Measurements from ENCODE around the gene FAM184A. TPM values are rescaled to one million over a fixed set of nuclear protein-coding genes. Genes with fewer than 3 reads are reported as not detected.

The FAM184A gene
- total and polyA plus RNA-seq, 2 experiments from 2014 or later = 13.7 to 18.6 TPM

DNA sequence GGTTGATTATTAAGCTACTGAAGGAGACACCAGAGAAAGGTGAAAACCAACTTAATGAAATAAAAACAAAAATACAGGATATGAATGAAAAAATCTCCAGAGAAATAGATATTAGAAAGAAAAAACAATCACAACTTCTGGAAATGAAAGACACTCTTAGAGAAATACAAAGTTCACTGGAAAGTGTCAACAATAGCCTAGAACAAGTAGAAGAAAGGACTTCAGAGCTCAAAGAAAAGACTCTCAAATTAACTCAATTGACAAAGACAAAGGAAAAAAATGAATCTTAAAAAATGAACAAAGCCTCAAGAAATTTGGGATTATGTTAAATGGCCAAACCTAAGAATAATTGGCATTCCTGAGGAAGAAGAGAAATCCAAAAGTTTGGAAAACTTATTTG, 133.2 kb downstream of the FAM184A start (continued):
- TF ChIP-seq, protein P1, sequence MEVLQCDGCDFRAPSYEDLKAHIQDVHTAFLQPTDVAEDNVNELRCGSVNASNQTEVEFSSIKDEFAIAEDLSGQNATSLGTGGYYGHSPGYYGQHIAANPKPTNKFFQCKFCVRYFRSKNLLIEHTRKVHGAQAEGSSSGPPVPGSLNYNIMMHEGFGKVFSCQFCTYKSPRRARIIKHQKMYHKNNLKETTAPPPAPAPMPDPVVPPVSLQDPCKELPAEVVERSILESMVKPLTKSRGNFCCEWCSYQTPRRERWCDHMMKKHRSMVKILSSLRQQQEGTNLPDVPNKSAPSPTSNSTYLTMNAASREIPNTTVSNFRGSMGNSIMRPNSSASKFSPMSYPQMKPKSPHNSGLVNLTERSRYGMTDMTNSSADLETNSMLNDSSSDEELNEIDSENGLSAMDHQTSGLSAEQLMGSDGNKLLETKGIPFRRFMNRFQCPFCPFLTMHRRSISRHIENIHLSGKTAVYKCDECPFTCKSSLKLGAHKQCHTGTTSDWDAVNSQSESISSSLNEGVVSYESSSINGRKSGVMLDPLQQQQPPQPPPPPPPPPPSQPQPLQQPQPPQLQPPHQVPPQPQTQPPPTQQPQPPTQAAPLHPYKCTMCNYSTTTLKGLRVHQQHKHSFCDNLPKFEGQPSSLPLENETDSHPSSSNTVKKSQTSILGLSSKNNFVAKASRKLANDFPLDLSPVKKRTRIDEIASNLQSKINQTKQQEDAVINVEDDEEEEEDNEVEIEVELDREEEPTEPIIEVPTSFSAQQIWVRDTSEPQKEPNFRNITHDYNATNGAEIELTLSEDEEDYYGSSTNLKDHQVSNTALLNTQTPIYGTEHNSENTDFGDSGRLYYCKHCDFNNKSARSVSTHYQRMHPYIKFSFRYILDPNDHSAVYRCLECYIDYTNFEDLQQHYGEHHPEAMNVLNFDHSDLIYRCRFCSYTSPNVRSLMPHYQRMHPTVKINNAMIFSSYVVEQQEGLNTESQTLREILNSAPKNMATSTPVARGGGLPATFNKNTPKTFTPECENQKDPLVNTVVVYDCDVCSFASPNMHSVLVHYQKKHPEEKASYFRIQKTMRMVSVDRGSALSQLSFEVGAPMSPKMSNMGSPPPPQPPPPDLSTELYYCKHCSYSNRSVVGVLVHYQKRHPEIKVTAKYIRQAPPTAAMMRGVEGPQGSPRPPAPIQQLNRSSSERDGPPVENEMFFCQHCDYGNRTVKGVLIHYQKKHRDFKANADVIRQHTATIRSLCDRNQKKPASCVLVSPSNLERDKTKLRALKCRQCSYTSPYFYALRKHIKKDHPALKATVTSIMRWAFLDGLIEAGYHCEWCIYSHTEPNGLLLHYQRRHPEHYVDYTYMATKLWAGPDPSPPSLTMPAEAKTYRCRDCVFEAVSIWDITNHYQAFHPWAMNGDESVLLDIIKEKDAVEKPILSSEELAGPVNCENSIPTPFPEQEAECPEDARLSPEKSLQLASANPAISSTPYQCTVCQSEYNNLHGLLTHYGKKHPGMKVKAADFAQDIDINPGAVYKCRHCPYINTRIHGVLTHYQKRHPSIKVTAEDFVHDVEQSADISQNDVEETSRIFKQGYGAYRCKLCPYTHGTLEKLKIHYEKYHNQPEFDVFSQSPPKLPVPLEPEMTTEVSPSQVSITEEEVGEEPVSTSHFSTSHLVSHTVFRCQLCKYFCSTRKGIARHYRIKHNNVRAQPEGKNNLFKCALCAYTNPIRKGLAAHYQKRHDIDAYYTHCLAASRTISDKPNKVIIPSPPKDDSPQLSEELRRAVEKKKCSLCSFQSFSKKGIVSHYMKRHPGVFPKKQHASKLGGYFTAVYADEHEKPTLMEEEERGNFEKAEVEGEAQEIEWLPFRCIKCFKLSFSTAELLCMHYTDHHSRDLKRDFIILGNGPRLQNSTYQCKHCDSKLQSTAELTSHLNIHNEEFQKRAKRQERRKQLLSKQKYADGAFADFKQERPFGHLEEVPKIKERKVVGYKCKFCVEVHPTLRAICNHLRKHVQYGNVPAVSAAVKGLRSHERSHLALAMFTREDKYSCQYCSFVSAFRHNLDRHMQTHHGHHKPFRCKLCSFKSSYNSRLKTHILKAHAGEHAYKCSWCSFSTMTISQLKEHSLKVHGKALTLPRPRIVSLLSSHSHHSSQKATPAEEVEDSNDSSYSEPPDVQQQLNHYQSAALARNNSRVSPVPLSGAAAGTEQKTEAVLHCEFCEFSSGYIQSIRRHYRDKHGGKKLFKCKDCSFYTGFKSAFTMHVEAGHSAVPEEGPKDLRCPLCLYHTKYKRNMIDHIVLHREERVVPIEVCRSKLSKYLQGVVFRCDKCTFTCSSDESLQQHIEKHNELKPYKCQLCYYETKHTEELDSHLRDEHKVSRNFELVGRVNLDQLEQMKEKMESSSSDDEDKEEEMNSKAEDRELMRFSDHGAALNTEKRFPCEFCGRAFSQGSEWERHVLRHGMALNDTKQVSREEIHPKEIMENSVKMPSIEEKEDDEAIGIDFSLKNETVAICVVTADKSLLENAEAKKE (CRISPR knock-in tag; IDR thresholded peaks at IDR 0.05) = no peak
- TF ChIP-seq, protein P2, sequence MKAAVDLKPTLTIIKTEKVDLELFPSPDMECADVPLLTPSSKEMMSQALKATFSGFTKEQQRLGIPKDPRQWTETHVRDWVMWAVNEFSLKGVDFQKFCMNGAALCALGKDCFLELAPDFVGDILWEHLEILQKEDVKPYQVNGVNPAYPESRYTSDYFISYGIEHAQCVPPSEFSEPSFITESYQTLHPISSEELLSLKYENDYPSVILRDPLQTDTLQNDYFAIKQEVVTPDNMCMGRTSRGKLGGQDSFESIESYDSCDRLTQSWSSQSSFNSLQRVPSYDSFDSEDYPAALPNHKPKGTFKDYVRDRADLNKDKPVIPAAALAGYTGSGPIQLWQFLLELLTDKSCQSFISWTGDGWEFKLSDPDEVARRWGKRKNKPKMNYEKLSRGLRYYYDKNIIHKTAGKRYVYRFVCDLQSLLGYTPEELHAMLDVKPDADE (IDR thresholded peaks at IDR 0.05) = no peak

DNA sequence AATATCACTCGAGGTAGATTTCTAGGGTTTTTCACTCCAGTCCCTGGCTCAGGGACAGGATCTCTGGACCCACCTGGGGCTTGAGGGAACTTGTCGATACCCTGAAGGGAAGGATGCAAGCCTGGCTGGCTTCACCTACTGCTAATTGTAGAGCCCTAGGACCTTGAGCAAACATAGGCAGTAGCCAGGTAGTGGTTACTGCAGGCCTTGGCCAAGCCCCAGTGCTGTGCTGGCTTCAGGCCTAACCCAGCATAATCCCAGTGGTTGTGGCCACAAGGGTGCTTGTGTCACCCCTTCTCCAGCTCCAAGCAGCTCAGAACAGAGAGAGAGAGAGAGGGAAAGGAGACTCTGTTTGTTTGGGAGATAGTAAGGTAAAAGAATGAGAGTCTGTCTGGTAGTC, 137.7 kb downstream of the FAM184A start:
- peaks cover 6% of the 10 kb centered on the region for H3K27me3 Mint-ChIP-seq (ENCODE audit: insufficient read depth, low read depth, poor library complexity)
- H4K20me1 ChIP-seq (replicated peaks; ENCODE audit: insufficient read depth) = no peaks in the 10 kb centered on the region
- no peak overlapping the region for H3K27ac Mint-ChIP-seq
- peaks cover 49% of the 10 kb centered on the region for H3K79me2 ChIP-seq (replicated peaks; ENCODE audit: insufficient read depth)
- no peaks in the 10 kb centered on the region; the same call in 1 of the 2 replicates for H3K9me2 ChIP-seq (ENCODE audit: insufficient read depth)
- H3K4me2 ChIP-seq = no peak overlapping the region
- no peak overlapping the region for H3K4me3 Mint-ChIP-seq
- H2AFZ ChIP-seq = no peak overlapping the region
- H3F3A ChIP-seq (replicated peaks; ENCODE audit: low read depth) = no peaks in the 10 kb centered on the region
- H3K27me3 ChIP-seq (ENCODE audit: insufficient read depth) = no peaks in the 10 kb centered on the region
- no peak overlapping the region for H3K27ac ChIP-seq (ENCODE audit: low read depth)
- peaks cover 71% of the 10 kb centered on the region for H3K9me3 Mint-ChIP-seq
- H3K36me3 Mint-ChIP-seq (ENCODE audit: low read depth) = peaks cover 87% of the 10 kb centered on the region
- H3K4me3 ChIP-seq = no peak overlapping the region
- TF ChIP-seq EZH2phosphoT487 (IDR thresholded peaks at IDR 0.05; ENCODE audit: unreplicated experiment) = no peak
- no peak for TF ChIP-seq CREB1 (CRISPR knock-in tag; IDR thresholded peaks at IDR 0.05; ENCODE audit: low read depth)
- no peak for TF ChIP-seq ZNF114 (CRISPR knock-in tag; IDR thresholded peaks at IDR 0.05)
- TF ChIP-seq, protein P3, sequence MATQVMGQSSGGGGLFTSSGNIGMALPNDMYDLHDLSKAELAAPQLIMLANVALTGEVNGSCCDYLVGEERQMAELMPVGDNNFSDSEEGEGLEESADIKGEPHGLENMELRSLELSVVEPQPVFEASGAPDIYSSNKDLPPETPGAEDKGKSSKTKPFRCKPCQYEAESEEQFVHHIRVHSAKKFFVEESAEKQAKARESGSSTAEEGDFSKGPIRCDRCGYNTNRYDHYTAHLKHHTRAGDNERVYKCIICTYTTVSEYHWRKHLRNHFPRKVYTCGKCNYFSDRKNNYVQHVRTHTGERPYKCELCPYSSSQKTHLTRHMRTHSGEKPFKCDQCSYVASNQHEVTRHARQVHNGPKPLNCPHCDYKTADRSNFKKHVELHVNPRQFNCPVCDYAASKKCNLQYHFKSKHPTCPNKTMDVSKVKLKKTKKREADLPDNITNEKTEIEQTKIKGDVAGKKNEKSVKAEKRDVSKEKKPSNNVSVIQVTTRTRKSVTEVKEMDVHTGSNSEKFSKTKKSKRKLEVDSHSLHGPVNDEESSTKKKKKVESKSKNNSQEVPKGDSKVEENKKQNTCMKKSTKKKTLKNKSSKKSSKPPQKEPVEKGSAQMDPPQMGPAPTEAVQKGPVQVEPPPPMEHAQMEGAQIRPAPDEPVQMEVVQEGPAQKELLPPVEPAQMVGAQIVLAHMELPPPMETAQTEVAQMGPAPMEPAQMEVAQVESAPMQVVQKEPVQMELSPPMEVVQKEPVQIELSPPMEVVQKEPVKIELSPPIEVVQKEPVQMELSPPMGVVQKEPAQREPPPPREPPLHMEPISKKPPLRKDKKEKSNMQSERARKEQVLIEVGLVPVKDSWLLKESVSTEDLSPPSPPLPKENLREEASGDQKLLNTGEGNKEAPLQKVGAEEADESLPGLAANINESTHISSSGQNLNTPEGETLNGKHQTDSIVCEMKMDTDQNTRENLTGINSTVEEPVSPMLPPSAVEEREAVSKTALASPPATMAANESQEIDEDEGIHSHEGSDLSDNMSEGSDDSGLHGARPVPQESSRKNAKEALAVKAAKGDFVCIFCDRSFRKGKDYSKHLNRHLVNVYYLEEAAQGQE (IDR thresholded peaks at IDR 0.05; ENCODE audit: unreplicated experiment) = no peak
- TF ChIP-seq, protein P2 (IDR thresholded peaks at IDR 0.05) = no peak
- TF ChIP-seq POLR2AphosphoS5 (IDR thresholded peaks at IDR 0.05; ENCODE audit: low read depth) = no peak
- TF ChIP-seq EZH2 (IDR thresholded peaks at IDR 0.05; ENCODE audit: low read depth, unreplicated experiment) = no peak
- no peak for TF ChIP-seq NANOG (IDR thresholded peaks at IDR 0.05; ENCODE audit: borderline replicate concordance)
- peaks cover 3% of the 10 kb centered on the region; the same call in 1 of the 2 replicates for H3K36me3 ChIP-seq (ENCODE audit: insufficient read depth)
- H3K4me1 Mint-ChIP-seq = peaks cover 2% of the 10 kb centered on the region
- H3K4me1 ChIP-seq (ENCODE audit: insufficient read depth) = 0 out of 2 replicates have a peak, but pooled peaks cover 3% of the 10 kb centered on the region
- DNase-seq (ENCODE audit: low spot score) = no peak
- ATAC-seq = no peak

Measured in GM23338 (cell line).